ENCODE results near the gene PPFIBP1.
"Not testable (repeated sequence)": the region's sequence is repeated elsewhere in the genome, so short reads cannot be mapped to it uniquely, and the experiment has no call there.

The PPFIBP1 gene

GRCh38 chr12:27627853-27628469 is 104.0 kb downstream of the PPFIBP1 start:
- not testable (repeated sequence) for DNase-seq (ENCODE audit: low spot score)

- DNase-seq (ENCODE audit: low spot score) = not testable (repeated sequence)
Observed at GRCh38 chr12:27630219-27630618, 106.2 kb downstream of the PPFIBP1 start.

- DNase-seq (ENCODE audit: low spot score) = no peak
Observed at GRCh38 chr12:27631365-27631764, 107.4 kb downstream of the PPFIBP1 start.

GRCh38 chr12:27631813-27632491 is 107.9 kb downstream of the PPFIBP1 start:
- no peak for DNase-seq (ENCODE audit: low spot score)

- peak; percentile 82 for DNase-seq (ENCODE audit: low spot score)
Observed at GRCh38 chr12:27635349-27635972, 111.5 kb downstream of the PPFIBP1 start.

GRCh38 chr12:27636569-27636968 is 112.6 kb downstream of the PPFIBP1 start:
- DNase-seq (ENCODE audit: low spot score) = not testable (repeated sequence)

GRCh38 chr12:27637524-27637923 is 113.5 kb downstream of the PPFIBP1 start:
- no peak for DNase-seq (ENCODE audit: low spot score)

- DNase-seq (ENCODE audit: low spot score) = no peak
Observed at GRCh38 chr12:27639265-27639664, 115.3 kb downstream of the PPFIBP1 start.

- DNase-seq (ENCODE audit: low spot score) = not testable (repeated sequence)
Observed at GRCh38 chr12:27640566-27641200, 116.7 kb downstream of the PPFIBP1 start.

- DNase-seq (ENCODE audit: low spot score) = not testable (repeated sequence)
Observed at GRCh38 chr12:27642361-27642760, 118.4 kb downstream of the PPFIBP1 start.

- DNase-seq (ENCODE audit: low spot score) = not testable (repeated sequence)
Observed at GRCh38 chr12:27642892-27643291, 118.9 kb downstream of the PPFIBP1 start.

GRCh38 chr12:27644158-27644845 is 120.3 kb downstream of the PPFIBP1 start:
- no peak for DNase-seq (ENCODE audit: low spot score)

- DNase-seq (ENCODE audit: low spot score) = no peak
Observed at GRCh38 chr12:27645671-27646070, 121.7 kb downstream of the PPFIBP1 start.

- DNase-seq (ENCODE audit: low spot score) = no peak
Observed at GRCh38 chr12:27646149-27646548, 122.1 kb downstream of the PPFIBP1 start.

- DNase-seq (ENCODE audit: low spot score) = no peak
Observed at GRCh38 chr12:27650011-27650410, 126.0 kb downstream of the PPFIBP1 start.

GRCh38 chr12:27651201-27651600 is 127.2 kb downstream of the PPFIBP1 start:
- no peak for DNase-seq (ENCODE audit: low spot score)

GRCh38 chr12:27652174-27652763 is 128.3 kb downstream of the PPFIBP1 start:
- peak; percentile 91 for DNase-seq (ENCODE audit: low spot score)

GRCh38 chr12:27653661-27654060 is 129.7 kb downstream of the PPFIBP1 start:
- DNase-seq (ENCODE audit: low spot score) = no peak

- not testable (repeated sequence) for DNase-seq (ENCODE audit: low spot score)
Observed at GRCh38 chr12:27655476-27655875, 131.5 kb downstream of the PPFIBP1 start.

GRCh38 chr12:27657296-27657695 is 133.3 kb downstream of the PPFIBP1 start:
- no peak for DNase-seq (ENCODE audit: low spot score)

GRCh38 chr12:27665704-27666103 is 141.7 kb downstream of the PPFIBP1 start:
- DNase-seq (ENCODE audit: low spot score) = no peak

GRCh38 chr12:27666510-27666909 is 142.5 kb downstream of the PPFIBP1 start:
- no peak for DNase-seq (ENCODE audit: low spot score)

Measured in pons (tissue), 1 donor.